CD4-positive, alpha-beta T cell (primary cell): Measurements from ENCODE around the gene SEMA5A. TPM values are rescaled to one million over a fixed set of nuclear protein-coding genes. Genes with fewer than 3 reads are reported as not detected.

Source experiments
- ATAC-seq: fragments of 200-7000 bp; cut with Tn5 transposase; one replicate; pipeline ENCODE4 v1.10.0; 2022; ENCODE audit warnings: mild to moderate bottlenecking; ENCODE audit not compliant: poor library complexity
- CTCF ChIA-PET: fragments of 350-600 bp; sonication (Branson Sonifier 250); formaldehyde crosslinking; loops from one replicate; lab custom pipeline; 2021; ENCODE audit warnings: antibody characterized with exemption, inconsistent platforms; lab: Charles Lee
- POLR2A ChIA-PET: fragments of 350-600 bp; sonication (Branson Sonifier 250); formaldehyde crosslinking; loops from one replicate; lab custom pipeline; 2021; ENCODE audit warnings: antibody characterized with exemption, inconsistent platforms; lab: Charles Lee
- DNase-seq, 14 experiments: peaks; one replicate each; pipeline ENCODE4 v3.0.0-alpha.2; 2013 to 2020; ENCODE audit warnings: mixed read lengths in 2 of 14
- H3K27ac ChIP-seq, 2 donors: one replicate each; pipeline versions ENCODE4 v1.5.1 to v1.7.0; 2013; ENCODE audit warnings: low read length in 2 of 2, low read depth in 1 of 2, mild to moderate bottlenecking in 1 of 2
- H3K27me3 ChIP-seq, 2 experiments: 1 replicate in 1 of 2; 2 replicates in 1 of 2; pipeline versions ENCODE4 v1.6.1 to v1.7.0; 2013; ENCODE audit warnings: low read length in 2 of 2, control low read depth in 1 of 2, mild to moderate bottlenecking in 1 of 2, moderate library complexity in 1 of 2; ENCODE audit not compliant: insufficient read depth in 2 of 2, control insufficient read depth in 1 of 2
- H3K36me3 ChIP-seq: one replicate; pipeline ENCODE4 v1.6.1; 2013; ENCODE audit warnings: low read length, control low read depth; ENCODE audit not compliant: insufficient read depth
- H3K4me1 ChIP-seq: one replicate; pipeline ENCODE4 v1.6.1; 2013; ENCODE audit warnings: low read length, control low read depth; ENCODE audit not compliant: insufficient read depth
- H3K4me3 ChIP-seq: one replicate; pipeline ENCODE4 v1.5.1; 2013; ENCODE audit warnings: mild to moderate bottlenecking, low read length, moderate library complexity
- H3K9me3 ChIP-seq, 2 experiments: 1 replicate in 1 of 2; 2 replicates in 1 of 2; pipeline versions ENCODE4 v1.6.1 to v1.7.0; 2013; ENCODE audit warnings: low read length in 2 of 2, mild to moderate bottlenecking in 2 of 2, control low read depth in 1 of 2, moderate library complexity in 1 of 2; ENCODE audit not compliant: control insufficient read depth in 1 of 2, insufficient read depth in 1 of 2
- H3K27ac Mint-ChIP-seq: one replicate; pipeline ENCODE4 v1.8.0; 2020; ENCODE audit warnings: mixed read lengths
- H3K27me3 Mint-ChIP-seq: one replicate; pipeline ENCODE4 v1.8.0; 2021; ENCODE audit warnings: mixed read lengths
- H3K36me3 Mint-ChIP-seq: one replicate; pipeline ENCODE4 v1.8.0; 2021; ENCODE audit warnings: low read depth, mixed read lengths
- H3K4me1 Mint-ChIP-seq: one replicate; pipeline ENCODE4 v1.8.0; 2021; ENCODE audit warnings: low read depth, mixed read lengths
- H3K4me3 Mint-ChIP-seq: one replicate; pipeline ENCODE4 v1.8.0; 2020; ENCODE audit warnings: mild to moderate bottlenecking, mixed read lengths
- H3K9me3 Mint-ChIP-seq: one replicate; pipeline ENCODE4 v1.8.0; 2020; ENCODE audit warnings: mixed read lengths
- CTCF ChIP-seq: fragments of 200-600 bp; IDR thresholded peaks from one replicate; pipeline ENCODE4 v1.8.0; 2022; ENCODE audit warnings: antibody characterized with exemption, mild to moderate bottlenecking
- intact Hi-C, 2 experiments: fragments of 100-400 bp; cut with DNase I in 1 of 2; cut with micrococcal nuclease in 1 of 2; formaldehyde crosslinking; loops; one replicate each; pipeline versions ENCODE4 v1.15.1 to v1.9.0; 2023 to 2025; cut with DNase I, micrococcal nuclease
- total RNA-seq, 174 experiments: library from RNA in 2 of 174; stranded (reverse) in 2 of 174; gene quantifications; one replicate each; pipeline ENCODE4 v1.2.3 and lab custom pipeline; 2021 to 2026

The SEMA5A gene
- total RNA-seq, 2 experiments from 2014 or later, result 2.0 to 2.9 TPM

GRCh38 chr5:9447691-9448090 is 98.2 kb downstream of the SEMA5A start:
- no peak overlapping the region for H3K27ac ChIP-seq
- peaks cover 2% of the 10 kb centered on the region for H3K9me3 Mint-ChIP-seq
- H3K27me3 Mint-ChIP-seq, result no peaks in the 10 kb centered on the region
- no peaks in the 10 kb centered on the region for H3K4me1 Mint-ChIP-seq
- no peaks in the 10 kb centered on the region for H3K27me3 ChIP-seq
- no peak for DNase-seq
- H3K36me3 Mint-ChIP-seq, result no peaks in the 10 kb centered on the region
- POLR2A ChIA-PET, result no interaction called here
- CTCF ChIA-PET, result no interaction called here
- H3K4me3 Mint-ChIP-seq, result no peak overlapping the region
- peaks cover 0 to 5% of the 10 kb centered on the region in 2 experiments for H3K9me3 ChIP-seq
- no peak for ATAC-seq
- no peak overlapping the region for H3K27ac Mint-ChIP-seq
- no peak for TF ChIP-seq CTCF
- intact Hi-C loops, result no loop called here
- H3K4me3 ChIP-seq, result no peak overlapping the region
- H3K36me3 ChIP-seq, result no peaks in the 10 kb centered on the region
- no peaks in the 10 kb centered on the region for H3K4me1 ChIP-seq

- Histone ChIP-seq H3K27ac (no peak overlapping the region), H3K9me3 (peaks cover 0 to 9% of the 10 kb centered on the region in 2 experiments), H3K36me3 (no peaks in the 10 kb centered on the region), H3K27me3 (no peaks in the 10 kb centered on the region), H3K4me1 (no peaks in the 10 kb centered on the region), H3K4me3 (no peak overlapping the region)
- no peak overlapping the region for H3K4me3 Mint-ChIP-seq
- H3K27me3 Mint-ChIP-seq, result no peaks in the 10 kb centered on the region
- peaks cover 7% of the 10 kb centered on the region for H3K9me3 Mint-ChIP-seq
- ChIA-PET CTCF (no interaction called here), POLR2A (no interaction called here)
- intact Hi-C loops, result no loop called here
- TF ChIP-seq CTCF, result no peak
- ATAC-seq (no peak), DNase-seq (no peak)
- no peaks in the 10 kb centered on the region for H3K4me1 Mint-ChIP-seq
- H3K36me3 Mint-ChIP-seq, result no peaks in the 10 kb centered on the region
- H3K27ac Mint-ChIP-seq, result no peak overlapping the region
Observed at GRCh38 chr5:9445826-9446388, 100.0 kb downstream of the SEMA5A start.

- DNase-seq (no peak), ATAC-seq (no peak)
- no peaks in the 10 kb centered on the region for H3K27me3 ChIP-seq
- no peak overlapping the region for H3K27ac Mint-ChIP-seq
- H3K4me1 Mint-ChIP-seq, result no peaks in the 10 kb centered on the region
- H3K4me3 Mint-ChIP-seq, result no peak overlapping the region
- H3K9me3 ChIP-seq, result peaks cover 0 to 14% of the 10 kb centered on the region in 2 experiments
- H3K36me3 Mint-ChIP-seq, result no peaks in the 10 kb centered on the region
- no peak for TF ChIP-seq CTCF
- no peaks in the 10 kb centered on the region for H3K4me1 ChIP-seq
- no peaks in the 10 kb centered on the region for H3K27me3 Mint-ChIP-seq
- no peak overlapping the region for H3K27ac ChIP-seq
- no peak overlapping the region for H3K4me3 ChIP-seq
- H3K36me3 ChIP-seq, result no peaks in the 10 kb centered on the region
- peaks cover 7% of the 10 kb centered on the region for H3K9me3 Mint-ChIP-seq
- intact Hi-C loops, result no loop called here
- ChIA-PET POLR2A (no interaction called here), CTCF (no interaction called here)
Observed at GRCh38 chr5:9444346-9444745, 101.5 kb downstream of the SEMA5A start.
